Measurements from ENCODE around the gene NIPAL4.

Gene NIPAL4

DNA sequence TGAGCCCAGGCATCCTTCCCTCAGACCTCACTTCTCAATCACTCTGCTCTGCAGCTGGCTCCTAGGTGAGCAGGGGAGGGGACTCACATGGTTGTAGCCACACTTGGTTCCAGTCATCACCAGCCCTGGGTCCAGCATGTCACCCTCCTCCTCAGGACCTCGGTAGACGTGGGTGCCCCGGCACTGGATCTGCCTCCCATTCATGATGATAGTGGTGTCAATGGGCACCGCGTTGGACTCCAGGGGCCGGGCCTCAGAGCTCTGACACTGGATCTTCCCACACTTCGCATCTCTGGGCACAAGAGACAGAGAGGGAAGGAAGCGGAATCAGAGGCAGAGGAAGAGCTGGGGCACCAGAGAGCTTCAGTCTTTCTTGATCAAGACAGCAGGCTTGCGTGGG is 32.9 kb downstream of the NIPAL4 start:
- no peak overlapping the region for H3K9ac ChIP-seq (ENCODE audit: low read depth, low read length)
- peaks cover 4% of the 10 kb centered on the region; the same call in 1 of the 2 replicates for H3K36me3 ChIP-seq (ENCODE audit: insufficient read depth, low read length)
- TF ChIP-seq, protein P1, sequence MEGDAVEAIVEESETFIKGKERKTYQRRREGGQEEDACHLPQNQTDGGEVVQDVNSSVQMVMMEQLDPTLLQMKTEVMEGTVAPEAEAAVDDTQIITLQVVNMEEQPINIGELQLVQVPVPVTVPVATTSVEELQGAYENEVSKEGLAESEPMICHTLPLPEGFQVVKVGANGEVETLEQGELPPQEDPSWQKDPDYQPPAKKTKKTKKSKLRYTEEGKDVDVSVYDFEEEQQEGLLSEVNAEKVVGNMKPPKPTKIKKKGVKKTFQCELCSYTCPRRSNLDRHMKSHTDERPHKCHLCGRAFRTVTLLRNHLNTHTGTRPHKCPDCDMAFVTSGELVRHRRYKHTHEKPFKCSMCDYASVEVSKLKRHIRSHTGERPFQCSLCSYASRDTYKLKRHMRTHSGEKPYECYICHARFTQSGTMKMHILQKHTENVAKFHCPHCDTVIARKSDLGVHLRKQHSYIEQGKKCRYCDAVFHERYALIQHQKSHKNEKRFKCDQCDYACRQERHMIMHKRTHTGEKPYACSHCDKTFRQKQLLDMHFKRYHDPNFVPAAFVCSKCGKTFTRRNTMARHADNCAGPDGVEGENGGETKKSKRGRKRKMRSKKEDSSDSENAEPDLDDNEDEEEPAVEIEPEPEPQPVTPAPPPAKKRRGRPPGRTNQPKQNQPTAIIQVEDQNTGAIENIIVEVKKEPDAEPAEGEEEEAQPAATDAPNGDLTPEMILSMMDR (IDR thresholded peaks at IDR 0.05; ENCODE audit: borderline replicate concordance, extremely low read depth, low read length, poor library complexity, severe bottlenecking): no peak
- no peak for TF ChIP-seq EZH2 (IDR thresholded peaks at IDR 0.05; ENCODE audit: borderline replicate concordance, low read depth, low read length, severe bottlenecking)
- ATAC-seq (ENCODE audit: insufficient read depth, low read depth): no peak
- H3K4me2 ChIP-seq (ENCODE audit: insufficient read depth, low read length): no peak overlapping the region
- no peaks in the 10 kb centered on the region for H3K9me3 ChIP-seq (ENCODE audit: insufficient read depth, low read length, severe bottlenecking)
- DNase-seq: no peak
- no peak overlapping the region for H3K4me3 ChIP-seq (ENCODE audit: low read depth in 1 of 2, low read length in 2 of 2)
- H4K20me1 ChIP-seq (ENCODE audit: insufficient read depth, low read length): no peaks in the 10 kb centered on the region
- no peaks in the 10 kb centered on the region for H3K27me3 ChIP-seq (ENCODE audit: insufficient read depth, low read length, poor library complexity)
- no peaks in the 10 kb centered on the region for H3K79me2 ChIP-seq (ENCODE audit: insufficient read depth, low read length)
- H3K27ac ChIP-seq (ENCODE audit: low read length): no peak overlapping the region
- H2AFZ ChIP-seq (ENCODE audit: low read depth, low read length): no peak overlapping the region
- H3K4me1 ChIP-seq (ENCODE audit: insufficient read depth, low read length): no peaks in the 10 kb centered on the region

DNA sequence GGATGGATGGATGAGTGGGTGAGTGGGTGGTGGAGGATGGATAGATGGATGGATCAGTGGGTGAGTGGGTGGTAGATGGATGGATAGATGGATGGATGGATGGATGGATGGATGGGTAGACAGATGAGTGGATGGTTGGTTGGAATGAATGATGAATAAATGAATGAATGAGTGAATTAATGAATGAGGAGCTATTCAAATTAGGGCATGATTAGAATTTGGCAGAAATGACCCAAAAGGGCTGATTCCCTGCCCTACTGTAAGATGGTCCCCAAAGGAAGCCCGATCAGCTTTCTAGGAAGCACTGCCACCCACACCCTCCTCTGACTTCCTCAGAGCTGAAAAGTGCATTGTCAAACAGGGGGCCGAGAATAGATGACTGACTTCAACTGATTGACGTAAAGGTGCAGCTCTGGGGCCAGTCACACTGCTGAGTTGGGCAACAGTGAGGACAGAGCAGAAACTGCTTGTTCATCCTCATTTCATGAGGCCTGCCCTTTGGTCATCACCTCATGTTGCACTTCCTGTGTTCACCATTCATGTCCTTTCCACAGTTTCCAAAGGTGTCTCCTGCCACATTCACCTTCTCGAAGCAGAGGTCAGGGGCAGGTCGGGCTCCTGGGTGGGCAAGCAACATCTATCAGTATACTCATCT is 34.3 kb downstream of the NIPAL4 start:
- Histone ChIP-seq H3K4me3 (ENCODE audit: low read depth in 1 of 2, low read length in 2 of 2) (no peak overlapping the region), H3K27me3 (ENCODE audit: insufficient read depth, low read length, poor library complexity) (no peaks in the 10 kb centered on the region), H2AFZ (ENCODE audit: low read depth, low read length) (no peak overlapping the region), H3K36me3 (ENCODE audit: insufficient read depth, low read length) (peaks cover 4% of the 10 kb centered on the region; the same call in 1 of the 2 replicates), H3K9me3 (ENCODE audit: insufficient read depth, low read length, severe bottlenecking) (no peaks in the 10 kb centered on the region), H3K79me2 (ENCODE audit: insufficient read depth, low read length) (no peaks in the 10 kb centered on the region), H3K27ac (ENCODE audit: low read length) (no peak overlapping the region), H3K4me2 (ENCODE audit: insufficient read depth, low read length) (no peak overlapping the region), H3K9ac (ENCODE audit: low read depth, low read length) (no peak overlapping the region), H4K20me1 (ENCODE audit: insufficient read depth, low read length) (no peaks in the 10 kb centered on the region), H3K4me1 (ENCODE audit: insufficient read depth, low read length) (no peaks in the 10 kb centered on the region)
- ATAC-seq (ENCODE audit: insufficient read depth, low read depth): no peak
- DNase-seq: no peak
- TF ChIP-seq EZH2 (IDR thresholded peaks at IDR 0.05; ENCODE audit: borderline replicate concordance, low read depth, low read length, severe bottlenecking): no peak
- TF ChIP-seq, protein P1 (IDR thresholded peaks at IDR 0.05; ENCODE audit: borderline replicate concordance, extremely low read depth, low read length, poor library complexity, severe bottlenecking): no peak

DNA sequence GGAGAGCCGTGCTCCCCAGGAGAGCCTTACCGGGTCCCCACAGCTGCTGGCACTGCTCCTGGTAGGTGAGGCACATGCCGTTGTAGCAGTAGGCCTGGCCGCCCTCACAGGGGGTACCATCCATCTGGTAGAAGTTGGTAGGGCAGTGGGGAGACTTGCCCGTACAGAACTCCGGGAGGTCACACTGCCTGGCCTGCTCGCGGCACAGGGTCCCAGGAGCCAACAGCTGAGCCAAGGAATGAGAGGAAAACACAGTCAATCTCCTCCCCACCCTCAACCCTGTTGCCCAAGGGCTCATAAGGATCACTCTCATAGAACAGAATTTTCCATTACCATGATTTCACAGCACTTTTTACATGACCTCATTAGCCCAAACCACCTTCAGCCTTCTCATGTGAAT is 36.9 kb downstream of the NIPAL4 start:
- no peak overlapping the region for H3K4me3 ChIP-seq (ENCODE audit: low read depth in 1 of 2, low read length in 2 of 2)
- no peaks in the 10 kb centered on the region; the same call in 1 of the 2 replicates for H3K36me3 ChIP-seq (ENCODE audit: insufficient read depth, low read length)
- H3K4me1 ChIP-seq (ENCODE audit: insufficient read depth, low read length): no peaks in the 10 kb centered on the region
- no peak overlapping the region for H3K27ac ChIP-seq (ENCODE audit: low read length)
- H3K27me3 ChIP-seq (ENCODE audit: insufficient read depth, low read length, poor library complexity): no peaks in the 10 kb centered on the region
- H3K9ac ChIP-seq (ENCODE audit: low read depth, low read length): no peak overlapping the region
- H3K4me2 ChIP-seq (ENCODE audit: insufficient read depth, low read length): no peak overlapping the region
- H3K79me2 ChIP-seq (ENCODE audit: insufficient read depth, low read length): no peaks in the 10 kb centered on the region
- TF ChIP-seq, protein P1 (IDR thresholded peaks at IDR 0.05; ENCODE audit: borderline replicate concordance, extremely low read depth, low read length, poor library complexity, severe bottlenecking): no peak
- TF ChIP-seq EZH2 (IDR thresholded peaks at IDR 0.05; ENCODE audit: borderline replicate concordance, low read depth, low read length, severe bottlenecking): no peak
- no peaks in the 10 kb centered on the region for H3K9me3 ChIP-seq (ENCODE audit: insufficient read depth, low read length, severe bottlenecking)
- no peak for DNase-seq
- no peak for ATAC-seq (ENCODE audit: insufficient read depth, low read depth)
- H2AFZ ChIP-seq (ENCODE audit: low read depth, low read length): no peak overlapping the region
- no peaks in the 10 kb centered on the region for H4K20me1 ChIP-seq (ENCODE audit: insufficient read depth, low read length)

Data from DND-41 (cell line).